NCI-H774 (cell line): ENCODE results near the gene MAP7D1.

ENCODE experiments used
- DNase-seq: peaks from one replicate; lab custom pipeline; 2025; lab: John Stamatoyannopoulos, UW

The MAP7D1 gene

GRCh38 chr1:36126797-36127500 is 29.0 kb upstream of the MAP7D1 start:
- no peak for DNase-seq

GRCh38 chr1:36128126-36128904 is 27.6 kb upstream of the MAP7D1 start:
- no peak for DNase-seq

GRCh38 chr1:36128905-36129206 is 27.1 kb upstream of the MAP7D1 start:
- no peak for DNase-seq

GRCh38 chr1:36132029-36132428 is 23.9 kb upstream of the MAP7D1 start:
- no peak for DNase-seq

GRCh38 chr1:36133484-36133883 is 22.5 kb upstream of the MAP7D1 start:
- no peak for DNase-seq

- no peak for DNase-seq
Observed at GRCh38 chr1:36134031-36134430, 21.9 kb upstream of the MAP7D1 start.

GRCh38 chr1:36134505-36135329 is 21.2 kb upstream of the MAP7D1 start:
- DNase-seq = no peak

GRCh38 chr1:36135330-36135667 is 20.7 kb upstream of the MAP7D1 start:
- no peak for DNase-seq

- DNase-seq = no peak
Observed at GRCh38 chr1:36135796-36136195, 20.2 kb upstream of the MAP7D1 start.

- no peak for DNase-seq
Observed at GRCh38 chr1:36136535-36136934, 19.4 kb upstream of the MAP7D1 start.

- no peak for DNase-seq
Observed at GRCh38 chr1:36137226-36137625, 18.7 kb upstream of the MAP7D1 start.

- DNase-seq = no peak
Observed at GRCh38 chr1:36137776-36138175, 18.2 kb upstream of the MAP7D1 start.

GRCh38 chr1:36139521-36139920 is 16.4 kb upstream of the MAP7D1 start:
- DNase-seq = no peak

GRCh38 chr1:36142121-36142520 is 13.8 kb upstream of the MAP7D1 start:
- no peak for DNase-seq

GRCh38 chr1:36143424-36143823 is 12.5 kb upstream of the MAP7D1 start:
- no peak for DNase-seq

GRCh38 chr1:36144413-36144812 is 11.5 kb upstream of the MAP7D1 start:
- DNase-seq = no peak

- no peak for DNase-seq
Observed at GRCh38 chr1:36148821-36149236, 7.1 kb upstream of the MAP7D1 start.

- peak; percentile 100 for DNase-seq
Observed at GRCh38 chr1:36149237-36149972, 6.6 kb upstream of the MAP7D1 start, which contains the start of gene TRAPPC3. TRAPPC3 (minus strand) TSS chr1:36149486; CDS start chr1:36149378, 108 bp downstream.

GRCh38 chr1:36149973-36150295 is 6.0 kb upstream of the MAP7D1 start:
- DNase-seq = no peak

- peak; percentile 95 for DNase-seq
Observed at GRCh38 chr1:36150296-36151133, 5.4 kb upstream of the MAP7D1 start.

GRCh38 chr1:36151134-36151844 is 4.7 kb upstream of the MAP7D1 start:
- no peak for DNase-seq
